HEK293T (cell line): ENCODE data around the gene CAST.

Experiments
- BHLHE40 ChIP-seq: fragments of 450-650 bp; IDR thresholded peaks from 2 replicates; pipeline ENCODE4 v1.6.1; 2016; ENCODE audit warnings: mild to moderate bottlenecking, moderate library complexity, borderline replicate concordance
- ELF4 ChIP-seq: fragments of 450-650 bp; IDR thresholded peaks from 2 replicates; pipeline ENCODE4 v1.6.1; 2017; ENCODE audit warnings: antibody characterized with exemption
- HDGF ChIP-seq: fragments of 450-650 bp; IDR thresholded peaks from 2 replicates; pipeline ENCODE4 v1.6.1; 2017; ENCODE audit warnings: antibody characterized with exemption, borderline replicate concordance
- L3MBTL2 ChIP-seq: fragments of 450-650 bp; conservative IDR thresholded peaks from 2 replicates; pipeline ENCODE4 v1.6.1; 2016; ENCODE audit warnings: mild to moderate bottlenecking
- NFRKB ChIP-seq: fragments of 450-650 bp; IDR thresholded peaks from 2 replicates; pipeline ENCODE4 v1.6.1; 2016; ENCODE audit warnings: mild to moderate bottlenecking, moderate library complexity
- SP1 ChIP-seq: fragments of 450-650 bp; IDR thresholded peaks from 2 replicates; pipeline ENCODE4 v1.6.1; 2017
- ZNF384 ChIP-seq: fragments of 450-650 bp; IDR thresholded peaks from 2 replicates; pipeline ENCODE4 v1.6.1; 2016

- TF ChIP-seq BHLHE40 = no peak
- no peak for TF ChIP-seq HDGF
- no peak for TF ChIP-seq SP1
- no peak for TF ChIP-seq NFRKB
- TF ChIP-seq ELF4 = no peak
- no peak for TF ChIP-seq ZNF384
- no peak for TF ChIP-seq L3MBTL2
Observed at GRCh38 chr5:96673127-96673526, 11.0 kb downstream of the CAST start.
